ENCODE data around the gene PARVB.

The PARVB gene

GRCh38 chr22:44024288-44024921 is at the start of gene PARVB:
TSS of gene PARVB (plus strand) at chr22:44024302. CDS start at chr22:44024340, 38 bp downstream.
- DNase-seq = no peak

- DNase-seq = no peak
These were observed 49.1 kb upstream of the PARVB start for GRCh38 chr22:43975041-43975440.

GRCh38 chr22:43976861-43977795 is 47.0 kb upstream of the PARVB start:
- DNase-seq = no peak

- no peak for DNase-seq
These were observed 45.5 kb upstream of the PARVB start for GRCh38 chr22:43978558-43978957.

- DNase-seq = no peak
These were observed 43.5 kb upstream of the PARVB start for GRCh38 chr22:43980579-43980978.

- no peak for DNase-seq
These were observed 43.1 kb upstream of the PARVB start for GRCh38 chr22:43980996-43981395.

- DNase-seq = no peak
These were observed 40.3 kb upstream of the PARVB start for GRCh38 chr22:43983808-43984207.

GRCh38 chr22:43985532-43985931 is 38.6 kb upstream of the PARVB start:
- DNase-seq = no peak

GRCh38 chr22:43988116-43988820 is 35.8 kb upstream of the PARVB start:
- DNase-seq = no peak

GRCh38 chr22:43988960-43989359 is 35.1 kb upstream of the PARVB start:
- no peak for DNase-seq

- no peak for DNase-seq
These were observed 34.1 kb upstream of the PARVB start for GRCh38 chr22:43990044-43990443.

GRCh38 chr22:43991316-43992020 is 32.6 kb upstream of the PARVB start:
- DNase-seq = no peak

- no peak for DNase-seq
These were observed 31.7 kb upstream of the PARVB start for GRCh38 chr22:43992331-43992821.

GRCh38 chr22:43993072-43993760 is 30.9 kb upstream of the PARVB start:
- no peak for DNase-seq

GRCh38 chr22:43994006-43994405 is 30.1 kb upstream of the PARVB start:
- DNase-seq = no peak

GRCh38 chr22:43994416-43994815 is 29.7 kb upstream of the PARVB start:
- DNase-seq = no peak

- no peak for DNase-seq
These were observed 28.9 kb upstream of the PARVB start for GRCh38 chr22:43995057-43995685.

- no peak for DNase-seq
These were observed 28.3 kb upstream of the PARVB start for GRCh38 chr22:43995798-43996169.

GRCh38 chr22:43996170-43996980 is 27.7 kb upstream of the PARVB start:
- no peak for DNase-seq

GRCh38 chr22:43996981-43997265 is 27.2 kb upstream of the PARVB start:
- DNase-seq = no peak

- DNase-seq = no peak
These were observed 25.3 kb upstream of the PARVB start for GRCh38 chr22:43998679-43999264.
